GM21390 (cell line): ENCODE results near the gene PPP1R3G.
A peak's percentile ranks its signal among the peaks of the same experiment; 100 is the strongest.

Source experiments
- ATAC-seq: cut with Tn5 transposase; IDR thresholded peaks from one replicate; pipeline ENCODE4 v1.9.1; 2021; ENCODE audit not compliant: unreplicated experiment

Gene PPP1R3G

DNA sequence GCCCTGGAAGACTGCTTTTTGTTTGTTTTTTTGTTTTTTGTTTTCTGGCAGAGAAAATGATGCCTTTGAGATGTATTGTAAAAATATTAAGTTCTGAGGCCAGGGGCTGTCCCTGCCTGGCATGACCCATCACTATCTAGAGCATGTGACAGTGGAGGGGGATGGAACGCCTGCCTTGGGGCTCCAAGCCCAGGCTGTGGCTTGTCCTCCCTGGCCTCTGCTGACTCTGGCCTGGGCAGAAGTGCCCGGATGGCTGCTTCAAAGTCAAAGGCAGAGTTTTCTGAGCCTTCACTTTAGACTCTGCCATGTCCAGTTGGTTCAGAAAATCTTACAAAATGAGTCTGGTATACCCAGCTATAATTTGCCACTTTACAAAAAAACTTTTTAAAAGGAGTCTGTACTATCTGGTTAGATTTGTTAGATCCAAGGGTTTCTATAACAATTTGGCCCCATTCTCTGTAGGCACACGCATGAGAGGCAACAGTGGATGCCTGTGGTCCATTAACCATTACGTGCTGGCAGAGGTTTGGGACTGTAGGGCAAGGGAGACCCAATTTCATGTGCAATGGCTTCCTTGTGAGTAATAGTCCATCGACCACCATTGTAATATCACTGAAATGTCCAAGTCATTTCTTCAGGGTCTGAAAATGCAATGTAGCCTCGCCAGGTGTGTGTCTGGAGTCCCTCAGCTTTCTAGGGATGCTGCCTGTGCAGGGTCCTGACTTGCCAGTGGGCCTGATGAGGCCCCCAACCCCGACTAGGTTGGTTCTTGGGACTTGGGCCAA is 8.3 kb downstream of the PPP1R3G start:
- ATAC-seq: no peak

DNA sequence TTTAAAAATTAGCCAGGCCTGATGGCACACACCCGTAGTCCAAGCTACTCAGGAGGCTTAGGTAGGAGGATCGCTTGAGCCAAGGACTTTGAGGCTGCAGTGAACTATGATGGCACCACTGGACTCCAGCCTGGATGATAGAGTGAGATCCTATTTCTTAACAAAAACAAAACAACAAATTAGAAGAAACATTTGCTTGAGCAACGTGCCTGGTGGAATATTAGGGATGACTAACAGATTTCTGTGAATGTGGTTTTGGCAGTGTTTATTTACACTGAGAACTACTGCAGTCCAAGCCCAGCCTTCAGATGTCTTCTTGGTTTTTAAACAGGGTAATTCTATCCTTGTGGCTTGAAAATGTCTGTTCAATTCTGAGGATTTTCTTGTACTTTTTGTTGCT is 9.2 kb downstream of the PPP1R3G start:
- no peak for ATAC-seq

- peak; percentile 81 for ATAC-seq
Observed at GRCh38 chr6:5095236-5095635, 10.1 kb downstream of the PPP1R3G start.

DNA sequence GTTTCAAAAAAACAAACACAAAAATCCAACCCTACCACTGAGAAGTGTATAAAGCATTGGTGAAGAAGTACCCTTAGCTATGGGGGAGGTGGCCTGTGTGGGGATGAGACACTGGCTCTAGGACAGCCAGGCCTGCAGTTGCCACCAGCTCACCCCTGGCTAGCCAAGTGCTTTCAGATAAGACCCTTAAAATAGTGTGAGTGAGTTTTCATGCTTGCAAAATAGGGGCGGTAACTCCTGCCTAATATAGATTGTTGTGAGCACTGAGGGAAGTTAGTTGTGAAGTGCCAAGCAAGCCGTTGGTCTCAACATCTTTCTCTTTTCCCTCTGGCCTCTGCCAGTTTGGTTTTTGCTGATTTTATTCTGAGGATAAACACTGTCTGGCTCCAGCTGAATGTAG is 11.3 kb downstream of the PPP1R3G start:
- no peak for ATAC-seq

DNA sequence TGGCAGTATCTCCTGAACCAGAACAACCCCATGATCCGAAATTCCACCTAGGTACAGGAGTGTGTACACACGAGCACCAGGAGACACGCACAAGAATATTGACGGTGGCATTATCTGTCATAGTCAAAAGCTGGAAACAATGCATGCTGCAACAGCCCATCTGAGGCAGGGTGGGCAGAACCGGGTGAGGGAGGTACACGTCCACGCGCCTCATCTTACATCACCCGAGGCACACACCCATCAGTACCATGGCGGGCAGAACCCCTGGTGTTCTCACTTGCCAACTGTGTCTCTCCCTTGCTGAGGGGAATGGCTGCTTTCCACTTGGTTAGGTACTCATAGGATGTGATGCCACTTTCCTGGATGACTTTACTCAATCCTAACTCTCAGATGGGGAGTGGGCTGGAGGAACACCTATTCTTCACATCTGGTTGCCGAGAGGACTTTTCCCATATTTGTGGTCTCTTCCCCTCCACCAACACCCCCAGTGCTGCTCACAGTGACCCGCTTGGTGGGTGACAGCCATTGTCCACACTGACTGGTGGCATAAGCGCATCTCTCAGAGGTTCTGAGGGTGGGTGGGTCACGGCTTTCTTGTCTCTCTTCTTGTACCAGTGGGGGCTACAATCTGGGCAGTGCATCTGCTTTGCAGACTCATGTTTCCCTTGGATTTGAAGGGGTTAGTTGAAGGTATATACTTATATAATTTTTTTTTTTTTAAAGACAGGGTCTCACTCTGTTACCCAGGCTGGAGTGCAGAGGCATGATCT is 13.5 kb downstream of the PPP1R3G start:
- no peak for ATAC-seq

DNA sequence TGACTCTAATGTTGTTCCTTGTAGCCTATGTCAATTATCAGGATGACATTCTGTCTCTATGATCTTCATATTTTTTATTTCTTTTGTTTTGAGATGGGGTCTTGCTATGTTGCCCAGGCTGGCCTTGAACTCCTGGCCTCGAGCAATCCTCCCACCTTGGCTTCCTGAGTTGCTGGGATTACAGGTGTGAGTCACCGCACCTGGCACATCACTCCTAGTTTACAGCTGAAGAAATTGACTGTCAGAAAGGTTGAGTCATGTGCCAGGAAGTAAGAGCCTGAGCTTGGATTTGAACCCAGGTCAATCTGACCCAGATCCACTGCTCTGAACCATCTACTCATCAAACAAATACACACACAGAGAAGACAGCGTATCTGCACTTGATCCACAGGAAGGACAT is 14.4 kb downstream of the PPP1R3G start:
- ATAC-seq: no peak

DNA sequence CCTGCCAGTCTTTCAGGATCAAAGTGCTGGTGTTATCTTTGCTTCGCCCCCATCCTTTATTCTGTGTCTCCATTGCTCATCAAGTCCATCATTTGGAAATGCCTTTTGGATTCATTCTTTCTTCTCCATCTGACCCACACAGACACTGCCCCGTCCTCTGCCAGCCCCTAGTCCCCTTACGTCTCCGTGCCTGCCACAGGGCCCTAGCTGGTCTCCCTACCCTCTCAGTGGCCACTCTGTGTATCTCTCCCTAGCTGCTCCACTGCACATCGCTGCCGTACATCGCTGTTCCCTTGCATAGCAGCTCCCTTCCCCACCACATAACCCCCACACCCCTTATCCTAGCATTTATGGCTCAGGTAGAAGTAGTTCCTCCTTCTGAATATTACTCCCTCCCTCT is 15.7 kb downstream of the PPP1R3G start:
- no peak for ATAC-seq

DNA sequence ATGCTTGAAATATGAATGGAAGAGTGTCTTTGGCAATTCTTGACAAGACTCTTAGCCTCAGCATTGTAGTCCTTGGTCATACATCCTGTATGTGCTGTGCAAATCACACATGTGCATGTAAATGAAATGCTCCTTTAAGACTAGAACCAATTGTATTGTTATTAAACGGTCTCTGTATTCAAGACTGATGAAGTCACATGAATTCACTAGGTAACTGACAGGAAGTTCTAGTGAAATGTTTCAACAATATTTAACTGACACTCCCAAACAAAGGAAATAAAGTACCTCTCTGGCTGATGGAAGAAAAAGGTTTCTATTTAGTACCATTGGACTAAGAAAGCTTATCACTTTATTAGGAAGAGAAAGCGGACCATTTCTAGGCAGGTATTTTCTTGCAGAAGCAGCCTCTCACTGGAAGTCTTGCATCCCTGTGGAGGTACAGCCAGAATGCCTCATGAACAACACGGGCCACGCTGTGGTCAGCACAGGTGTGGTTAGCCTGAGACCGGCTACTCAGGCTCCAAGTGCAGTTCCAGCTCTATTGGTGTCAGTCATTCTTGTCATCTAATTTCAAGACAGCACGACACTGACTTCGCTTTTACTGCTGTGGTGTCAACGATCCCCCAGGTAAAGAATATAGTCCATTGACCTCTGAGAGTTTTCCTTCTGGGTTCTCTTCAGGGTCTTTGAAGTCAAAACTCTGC is 17.3 kb downstream of the PPP1R3G start:
- ATAC-seq: no peak

GRCh38 chr6:5103250-5103649 is 18.1 kb downstream of the PPP1R3G start:
- ATAC-seq: no peak

DNA sequence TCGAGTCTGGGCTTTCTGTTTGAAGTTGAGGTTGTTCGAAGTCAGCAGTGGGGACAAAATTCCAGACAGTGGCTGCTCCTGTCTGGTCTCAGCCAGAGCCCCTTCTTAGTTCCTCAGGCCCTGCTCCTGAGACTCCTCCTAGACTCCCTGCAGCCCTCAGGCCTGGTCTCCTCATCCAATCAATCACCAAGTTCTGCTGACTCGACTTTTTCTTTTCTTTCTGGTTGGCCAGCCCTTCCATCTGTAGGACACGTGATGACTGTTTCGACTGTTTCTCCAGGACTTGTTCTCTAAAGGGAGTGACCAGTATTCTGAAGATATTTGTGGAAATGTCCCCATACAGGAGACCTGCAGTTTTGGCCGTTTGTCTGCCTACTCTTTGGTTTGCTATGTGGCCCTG is 19.5 kb downstream of the PPP1R3G start:
- ATAC-seq: no peak

GRCh38 chr6:5105146-5105545 is 20.0 kb downstream of the PPP1R3G start:
- no peak for ATAC-seq

GRCh38 chr6:5107341-5107740 is 22.2 kb downstream of the PPP1R3G start:
- ATAC-seq: no peak

GRCh38 chr6:5108068-5108467 is 22.9 kb downstream of the PPP1R3G start:
- ATAC-seq: no peak

- ATAC-seq: no peak
Observed at GRCh38 chr6:5108536-5109150, 23.5 kb downstream of the PPP1R3G start.

DNA sequence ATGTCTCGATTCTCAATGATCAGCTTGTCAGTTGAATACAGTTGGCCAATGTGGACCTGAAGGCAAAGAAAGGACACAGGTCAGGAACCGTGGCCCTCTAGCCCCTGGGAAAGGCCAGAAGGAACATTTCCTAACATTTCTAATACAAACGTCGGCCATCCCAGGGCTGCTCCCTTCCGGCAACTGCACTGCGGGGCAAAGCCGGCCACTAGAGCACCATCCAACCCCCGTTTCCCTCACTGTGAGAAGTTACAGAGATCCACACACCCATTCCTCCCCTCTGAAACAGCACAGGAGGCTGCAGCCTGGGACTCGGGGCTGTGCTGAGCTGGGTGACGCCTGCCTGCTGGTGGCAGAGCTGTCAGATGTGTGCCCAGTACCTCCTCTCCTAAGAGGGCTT is 24.3 kb downstream of the PPP1R3G start:
- no peak for ATAC-seq

GRCh38 chr6:5110246-5110645 is 25.1 kb downstream of the PPP1R3G start:
- no peak for ATAC-seq

GRCh38 chr6:5111626-5112025 is 26.5 kb downstream of the PPP1R3G start:
- no peak for ATAC-seq

DNA sequence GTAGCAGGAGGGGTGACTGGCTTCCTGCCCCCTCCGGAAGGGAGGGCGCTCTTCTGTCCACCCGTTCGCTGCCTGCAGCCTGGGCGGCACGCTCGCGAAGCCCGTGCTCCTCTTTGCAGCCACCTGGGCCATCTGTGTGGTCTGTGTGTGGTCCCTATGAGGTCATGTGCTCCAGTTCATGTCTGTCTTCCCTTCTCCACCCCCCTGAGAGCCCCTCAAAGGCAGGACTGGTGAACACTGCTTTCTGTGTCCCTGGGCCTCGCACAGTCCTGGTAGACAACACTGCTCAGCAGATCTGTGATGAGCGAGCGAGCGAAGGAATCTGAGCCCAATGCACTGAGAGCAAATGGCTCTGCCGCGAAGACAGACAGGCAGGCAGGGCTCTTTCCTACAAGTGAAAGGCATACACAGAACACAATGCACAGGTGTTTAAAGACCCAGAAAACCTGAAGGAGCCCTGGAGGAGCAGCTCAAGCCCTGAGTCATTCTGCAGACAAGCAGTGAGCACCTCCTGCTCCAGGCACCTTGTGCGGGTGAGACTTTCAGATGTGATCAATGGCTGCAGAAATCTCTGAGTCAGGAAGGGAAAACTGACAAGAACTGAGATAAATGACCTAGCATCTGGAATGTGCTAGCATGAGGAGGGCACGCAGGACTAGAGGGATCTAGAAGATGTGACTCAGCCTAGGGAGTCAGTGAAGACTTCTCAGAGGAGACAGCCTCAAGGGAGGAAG is 27.1 kb downstream of the PPP1R3G start:
- ATAC-seq: no peak

DNA sequence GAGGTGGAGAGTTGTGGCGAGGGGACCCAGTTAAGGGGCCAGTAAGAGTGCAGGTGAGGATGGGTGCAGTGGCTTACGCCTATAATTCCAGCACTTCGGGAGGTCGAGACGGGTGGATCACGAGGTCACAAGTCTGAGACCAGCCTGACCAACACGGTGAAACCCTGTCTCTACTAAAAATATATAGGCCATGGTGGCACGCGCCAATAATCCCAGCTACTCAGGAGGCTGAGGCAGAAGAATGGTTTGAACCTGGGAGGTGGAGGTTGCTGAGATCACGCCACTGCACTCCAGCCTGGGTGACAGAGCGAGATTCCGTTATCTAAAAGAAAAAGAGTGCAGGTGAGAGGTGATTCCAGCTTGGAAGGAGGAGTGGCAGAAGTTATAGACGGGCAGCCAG is 28.0 kb downstream of the PPP1R3G start:
- no peak for ATAC-seq

DNA sequence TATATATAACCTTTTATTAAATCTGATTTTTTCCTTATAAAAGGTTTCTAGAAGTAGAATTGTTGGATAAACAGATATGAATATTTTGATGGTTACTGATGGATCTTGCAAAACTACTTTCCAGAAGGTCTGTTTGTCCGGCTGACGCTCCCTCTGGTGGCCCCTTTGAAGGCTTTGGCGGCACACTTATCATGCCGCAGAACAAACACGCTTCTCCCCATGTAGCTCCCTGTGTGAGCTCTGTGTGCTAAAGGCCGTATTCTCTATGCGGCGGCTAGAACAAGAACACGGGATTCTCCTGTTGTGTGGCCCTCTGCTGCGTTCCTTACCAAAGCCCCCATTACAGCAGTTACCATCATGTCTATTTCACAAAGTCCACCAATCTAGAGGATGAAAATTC is 30.0 kb downstream of the PPP1R3G start:
- ATAC-seq: no peak
